HG03439 (cell line): ENCODE data around the gene SPPL3.

ENCODE experiments used
- ATAC-seq: cut with Tn5 transposase; IDR thresholded peaks from one replicate; pipeline ENCODE4 v1.9.1; 2021; ENCODE audit warnings: mild to moderate bottlenecking, moderate library complexity; ENCODE audit not compliant: unreplicated experiment

SPPL3 gene

DNA sequence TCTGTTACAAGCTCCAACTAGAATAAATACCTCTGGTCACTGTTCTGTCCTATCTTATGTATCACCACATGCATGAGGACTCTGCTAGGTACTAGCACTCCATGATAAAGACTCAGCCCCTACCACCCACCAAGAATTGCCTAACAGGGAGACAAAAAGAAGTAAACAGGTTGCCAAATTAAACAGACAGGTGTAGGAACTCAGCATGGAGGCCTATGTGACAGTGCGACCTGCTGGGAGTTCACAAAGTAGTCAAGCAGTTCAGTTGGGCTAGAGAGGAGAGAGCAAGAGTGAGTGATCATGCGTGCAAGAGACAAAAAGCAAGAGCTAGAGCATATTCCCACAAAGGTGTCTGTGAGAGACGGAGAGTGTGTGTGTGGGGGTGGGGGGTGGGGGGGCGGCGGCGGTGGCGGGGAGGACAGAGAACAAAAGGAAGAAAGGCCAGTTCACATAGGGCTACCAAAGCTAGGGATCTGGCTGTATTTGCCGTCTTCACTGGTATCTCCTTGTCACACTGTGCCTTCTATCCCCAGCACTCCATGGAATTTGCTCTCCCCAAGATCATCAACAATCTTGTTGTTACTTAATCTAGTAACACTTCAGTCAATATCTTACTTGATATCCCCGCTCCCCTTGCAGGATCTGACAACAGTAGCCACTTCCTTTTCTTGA lies 81.2 kb downstream of the SPPL3 start:
- no peak for ATAC-seq

DNA sequence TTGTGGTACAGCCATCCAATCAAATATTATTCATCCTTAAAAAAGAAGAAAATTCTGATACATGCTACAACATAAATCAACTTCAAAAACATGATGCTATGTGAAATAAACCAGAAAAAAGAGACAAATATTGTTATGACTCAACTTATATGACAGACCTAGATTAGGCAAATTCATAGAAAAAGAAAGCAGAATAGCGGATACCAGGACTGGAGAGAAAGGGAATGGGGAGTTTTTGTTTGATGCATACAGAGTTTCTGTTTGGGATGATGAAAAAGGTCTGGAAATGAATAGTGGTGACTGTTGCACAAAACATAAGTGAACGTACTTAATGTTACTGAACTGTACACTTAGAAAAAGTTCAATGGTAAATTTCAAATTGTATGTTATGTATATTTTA lies 82.3 kb downstream of the SPPL3 start:
- no peak for ATAC-seq

DNA sequence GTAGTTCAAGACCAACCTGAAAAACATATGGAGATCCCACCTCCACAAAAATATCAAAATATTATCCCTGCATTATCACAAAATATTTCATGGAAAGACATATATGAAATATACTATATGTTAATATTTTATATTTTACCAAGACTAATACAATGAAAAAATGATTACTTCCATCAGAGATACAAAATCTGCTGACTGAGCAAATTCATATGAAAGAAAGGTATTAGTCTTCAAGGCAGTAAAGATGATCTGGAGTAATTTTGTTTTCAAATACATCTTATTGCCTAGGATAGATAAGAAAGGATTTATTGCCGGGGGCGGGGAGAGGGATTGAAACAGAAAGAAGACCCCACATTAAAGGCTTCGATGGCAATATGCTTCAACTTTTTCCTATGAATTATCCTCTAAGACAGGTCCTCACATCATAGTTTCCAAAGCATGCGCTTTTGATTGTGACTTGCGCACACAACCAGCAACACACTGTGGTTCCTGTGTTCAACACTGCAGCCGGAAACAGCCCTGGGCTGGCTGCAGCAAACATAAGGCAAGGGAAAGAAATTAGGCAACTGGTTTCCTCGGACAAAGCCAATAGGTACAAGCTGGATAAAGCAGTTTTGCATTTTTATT lies 83.2 kb downstream of the SPPL3 start:
- no peak for ATAC-seq

DNA sequence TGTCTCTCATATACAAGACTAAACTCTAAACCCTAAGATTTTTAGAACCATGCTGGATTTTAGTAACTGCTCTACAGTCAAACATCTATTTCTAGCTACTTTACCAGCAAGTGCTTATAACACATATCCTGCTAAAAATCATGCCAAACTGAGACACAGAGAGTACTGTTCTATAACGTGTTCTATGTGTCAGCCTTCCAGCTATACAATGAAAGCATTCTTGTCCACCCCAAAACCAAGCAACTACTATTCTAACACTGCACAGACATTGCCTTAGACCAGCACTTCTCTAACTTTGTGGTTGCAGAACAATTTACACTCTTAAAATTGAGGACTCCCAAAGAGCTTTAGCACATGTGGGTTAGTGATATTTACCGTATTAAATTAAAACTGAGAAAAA lies 85.7 kb downstream of the SPPL3 start:
- ATAC-seq: no peak

DNA sequence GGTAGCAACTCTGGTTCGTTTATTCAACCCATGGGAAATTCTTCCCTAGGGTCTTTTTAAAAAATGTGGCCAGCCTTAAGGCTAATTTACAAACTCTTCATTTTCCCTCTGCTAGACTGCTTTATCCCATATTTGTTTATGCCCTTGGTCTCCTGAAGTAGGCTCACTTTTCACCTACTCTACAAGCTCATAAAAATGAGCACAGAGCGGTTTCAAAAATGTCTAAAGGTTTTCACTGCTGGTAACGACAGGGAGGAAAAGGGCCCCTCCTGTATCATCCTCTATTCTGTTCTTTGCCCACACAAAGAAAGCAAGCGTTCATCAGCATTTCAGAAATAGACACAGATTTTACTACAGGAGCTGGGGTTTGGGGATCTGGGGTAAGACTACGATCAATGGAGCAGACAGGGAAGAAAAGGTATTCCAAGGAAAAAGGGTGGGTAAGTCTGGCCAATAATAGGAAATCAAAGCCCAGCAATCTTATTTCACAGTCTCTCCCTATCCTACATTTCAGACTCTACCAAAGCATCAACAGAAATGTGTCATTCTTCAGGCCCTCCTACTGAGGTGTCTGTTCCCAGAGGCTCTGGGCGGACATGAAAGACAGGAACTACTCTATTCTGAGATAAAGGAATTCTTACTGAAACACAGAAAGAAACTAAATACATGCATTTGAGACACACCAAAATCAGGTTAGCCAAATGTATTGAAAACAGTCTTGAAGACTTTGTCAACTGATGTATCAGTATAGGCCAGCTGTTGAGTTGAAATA lies 86.4 kb downstream of the SPPL3 start:
- no peak for ATAC-seq

DNA sequence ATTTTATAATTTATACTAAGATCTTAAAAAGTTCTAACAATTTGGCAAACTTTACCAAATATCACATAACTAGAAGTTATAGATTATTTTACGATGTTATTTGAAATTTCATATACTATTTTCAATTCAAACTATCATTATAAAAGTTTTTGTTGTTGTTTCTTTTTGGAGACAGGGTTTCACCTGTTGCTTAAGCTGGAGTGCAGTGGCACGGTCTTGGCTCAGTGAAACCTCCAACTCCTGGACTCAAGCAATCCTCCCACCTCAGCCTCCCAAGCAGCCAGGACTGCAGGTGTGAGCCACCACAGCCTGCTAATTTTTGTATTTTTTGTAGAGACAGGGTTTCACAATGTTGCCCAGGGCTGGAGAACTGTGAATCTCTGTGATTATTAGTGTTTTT lies 87.8 kb downstream of the SPPL3 start:
- no peak for ATAC-seq

DNA sequence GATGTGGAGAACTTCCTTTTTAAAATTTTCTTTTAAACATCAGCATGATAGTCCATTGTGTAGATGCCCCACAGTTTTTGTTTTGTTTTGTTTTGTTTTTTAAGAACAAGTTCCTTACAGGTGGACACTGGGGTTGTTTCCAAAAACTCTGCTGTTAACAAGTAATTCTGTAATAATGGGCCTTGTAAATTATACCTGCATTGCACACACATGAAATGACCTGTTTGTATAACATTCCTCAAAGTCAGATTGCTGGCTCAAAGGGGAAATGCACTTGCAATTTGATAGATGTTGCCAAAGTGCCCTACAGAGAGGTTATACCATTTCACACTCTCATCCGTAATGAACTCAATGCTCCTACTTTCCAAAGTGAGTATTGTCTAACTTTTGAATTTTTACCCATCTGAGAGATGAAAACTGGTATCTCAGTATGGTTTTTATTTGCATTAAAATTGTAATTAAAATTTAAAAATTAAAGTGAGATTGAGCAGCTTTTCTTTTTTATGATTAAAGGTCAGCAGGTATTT lies 89.2 kb downstream of the SPPL3 start:
- ATAC-seq: no peak

DNA sequence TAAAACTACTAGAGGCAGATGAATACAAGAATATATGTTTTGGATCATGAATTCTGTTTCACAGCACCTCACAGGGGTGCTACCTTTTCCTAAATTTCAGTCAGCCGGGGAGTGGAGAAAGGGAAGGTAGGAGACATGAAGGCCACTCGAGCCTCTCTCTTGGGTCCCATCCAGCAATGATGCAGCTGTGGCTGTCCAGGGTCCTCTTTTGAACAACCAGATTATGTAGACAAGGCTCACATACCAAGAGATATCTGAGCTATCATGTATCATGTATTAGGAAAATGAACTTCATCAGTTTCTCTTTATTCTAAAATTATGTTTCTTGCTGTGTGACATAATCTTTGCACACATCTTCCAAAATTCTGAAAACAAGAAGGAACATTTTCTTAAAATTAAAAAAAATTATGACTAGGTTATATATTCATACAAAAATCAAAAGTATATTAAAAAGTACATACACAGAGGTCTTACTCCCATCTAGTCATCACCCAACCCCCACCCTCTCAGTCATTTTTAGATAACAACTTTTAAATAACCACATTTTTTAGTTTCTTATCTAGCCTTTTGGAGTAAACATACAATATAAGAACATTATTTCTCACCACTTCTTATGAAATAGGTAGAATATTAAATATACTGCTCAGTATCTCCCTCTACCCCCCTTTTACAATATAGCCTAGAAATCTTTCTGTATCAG lies 89.8 kb downstream of the SPPL3 start:
- no peak for ATAC-seq

DNA sequence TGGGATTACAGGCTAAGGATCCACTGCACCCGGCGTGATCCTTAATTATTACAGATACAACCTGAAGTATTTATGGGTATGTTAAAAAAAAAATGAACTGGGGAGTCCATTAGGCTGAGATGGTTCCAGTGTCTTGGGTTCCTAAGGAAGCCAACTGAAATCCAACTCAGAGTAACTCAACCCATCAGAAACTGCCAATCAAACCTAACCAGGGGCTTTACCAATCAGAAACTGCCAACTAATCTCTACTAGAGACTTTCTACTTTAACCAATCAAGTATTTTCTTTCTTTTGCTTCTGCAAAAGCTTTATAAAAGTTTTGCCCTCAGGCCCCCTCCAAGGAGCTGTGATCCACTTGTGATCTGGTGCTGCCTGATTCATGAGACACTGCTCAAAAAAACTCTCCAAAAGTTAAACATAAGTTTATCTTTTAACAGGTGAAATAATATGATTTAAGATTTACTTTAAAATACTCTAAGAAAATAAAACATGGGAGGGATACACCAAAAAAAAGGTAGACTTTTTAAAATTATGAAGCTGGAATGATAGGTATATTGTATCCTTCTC lies 90.5 kb downstream of the SPPL3 start:
- ATAC-seq: no peak

DNA sequence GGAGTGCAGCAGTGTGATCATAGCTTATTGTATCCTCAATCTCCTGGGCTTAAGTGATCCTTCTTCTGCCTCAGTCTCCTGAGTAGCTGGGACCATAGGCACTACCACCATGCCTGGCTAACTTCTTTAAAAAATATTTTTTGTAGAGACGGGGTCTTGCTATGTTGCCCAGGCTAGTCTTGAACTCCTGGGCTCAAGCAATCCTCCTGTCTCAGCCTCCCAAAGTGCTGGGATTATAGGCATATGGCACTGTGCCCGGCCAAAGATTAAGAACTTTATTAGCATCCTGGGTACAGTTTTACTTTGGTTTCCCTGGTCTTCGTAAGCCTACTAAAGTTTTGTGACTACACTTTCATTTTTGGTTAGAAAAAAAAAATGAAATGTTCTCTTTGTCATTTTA lies 94.1 kb downstream of the SPPL3 start:
- no peak for ATAC-seq

DNA sequence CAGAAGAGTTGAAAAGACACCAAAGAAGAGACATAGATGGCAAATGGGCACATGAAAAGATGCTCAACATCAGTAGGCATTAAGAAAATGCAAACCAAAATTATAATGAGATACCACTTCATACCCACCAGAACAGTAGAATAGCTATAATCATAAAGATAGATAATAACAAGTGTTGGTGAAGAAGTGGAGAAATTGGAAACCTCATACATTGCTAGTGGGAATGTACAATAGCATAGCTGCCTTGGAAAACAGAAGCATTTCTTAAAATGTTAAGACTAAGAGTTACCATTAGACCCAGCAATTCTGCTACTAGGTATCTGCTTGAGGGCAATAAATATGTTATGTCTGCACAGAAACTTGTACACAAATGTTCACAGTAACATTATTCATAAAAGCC lies 99.7 kb downstream of the SPPL3 start:
- ATAC-seq: no peak

DNA sequence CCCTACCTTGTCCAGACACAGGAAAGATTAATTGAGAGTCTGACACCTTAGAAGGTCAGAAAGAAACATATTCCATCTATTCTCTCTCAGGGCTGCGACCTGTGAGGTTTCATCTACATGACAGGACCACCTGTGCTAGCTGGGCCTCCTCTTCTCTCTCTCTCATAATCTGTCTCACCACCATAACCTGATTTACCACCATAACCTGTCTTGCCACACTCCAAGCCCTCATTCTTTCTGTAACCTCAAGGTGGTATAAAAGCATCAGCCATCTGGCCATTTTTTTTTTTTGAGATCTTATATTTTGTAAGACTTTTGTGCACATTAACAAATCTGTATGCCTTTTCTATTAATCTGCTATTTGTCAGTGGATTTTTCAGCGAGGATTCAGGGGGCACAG lies 103.0 kb downstream of the SPPL3 start:
- ATAC-seq: no peak

DNA sequence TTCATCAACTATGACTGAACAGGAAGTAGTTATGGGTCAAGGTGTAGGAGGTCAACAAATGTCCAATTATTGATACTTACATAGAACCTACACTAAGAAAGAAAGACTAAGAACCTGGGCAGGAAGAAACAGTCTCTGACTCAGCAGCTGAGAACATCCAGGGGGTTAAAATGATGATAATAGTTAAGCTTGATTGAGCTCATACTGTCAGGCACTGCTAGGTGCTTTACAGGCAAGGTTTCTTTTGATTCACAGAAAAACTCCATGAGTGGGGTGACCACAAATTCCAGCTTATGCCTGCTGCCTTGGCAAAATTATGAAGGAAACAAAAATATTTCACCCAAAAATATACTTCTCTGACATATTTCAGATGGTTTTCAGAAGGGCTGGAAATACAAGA lies 103.5 kb downstream of the SPPL3 start:
- no peak for ATAC-seq

DNA sequence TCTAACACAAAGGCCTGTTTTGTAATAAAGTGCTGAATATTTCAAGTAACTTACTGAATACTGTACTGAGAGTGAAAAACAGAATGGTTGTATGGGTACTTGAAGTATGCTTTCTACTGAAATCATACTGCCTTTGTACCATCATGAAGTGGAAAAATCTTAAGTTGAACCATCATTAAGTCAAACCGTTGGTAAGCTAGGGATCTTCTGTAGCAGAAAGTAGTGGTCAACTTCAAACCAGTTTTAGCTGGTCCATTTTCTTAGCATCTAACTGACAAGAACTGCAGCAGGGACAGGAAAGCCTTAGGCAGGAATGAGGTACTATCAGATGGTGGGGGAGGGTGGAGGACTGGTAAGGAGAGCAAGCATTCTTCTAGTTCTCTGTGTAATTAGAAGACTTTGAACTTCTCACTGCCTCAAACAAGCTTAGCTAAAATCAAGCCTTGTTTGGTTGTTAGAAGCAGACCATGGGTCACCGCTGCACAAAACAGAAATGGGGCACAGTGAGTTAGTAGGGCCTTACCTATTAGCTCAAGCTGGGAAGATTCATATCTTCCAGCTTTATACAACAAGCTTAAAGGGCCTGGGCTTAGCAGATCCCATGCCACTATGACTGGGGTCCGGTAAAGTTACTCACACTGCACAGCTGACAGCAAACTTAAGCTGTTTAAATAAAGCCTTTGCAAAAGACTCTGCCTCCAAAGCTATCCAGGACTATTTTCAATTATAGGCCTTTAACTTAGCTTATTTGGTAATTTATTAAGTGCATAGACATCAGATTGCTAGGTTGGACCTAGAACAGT lies 104.7 kb downstream of the SPPL3 start:
- ATAC-seq: no peak

DNA sequence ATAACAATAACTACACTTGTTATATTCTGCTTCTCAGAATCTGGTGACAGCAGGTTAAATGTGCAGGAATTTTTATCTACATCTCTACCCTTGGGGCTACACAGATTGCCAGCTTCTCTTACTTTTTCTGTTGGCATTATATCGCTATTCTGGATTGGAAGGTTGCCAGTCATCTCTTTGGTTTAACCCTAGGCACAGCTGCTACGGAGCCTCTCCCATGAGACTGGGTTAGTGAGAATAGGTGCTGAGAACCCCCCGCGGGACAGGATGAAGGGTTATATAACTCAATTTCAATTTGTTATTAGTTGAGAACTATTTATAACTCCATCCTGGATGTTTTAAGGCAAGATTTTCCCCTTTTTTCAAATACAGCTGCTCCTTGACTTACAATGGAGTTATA lies 105.5 kb downstream of the SPPL3 start:
- ATAC-seq: no peak

DNA sequence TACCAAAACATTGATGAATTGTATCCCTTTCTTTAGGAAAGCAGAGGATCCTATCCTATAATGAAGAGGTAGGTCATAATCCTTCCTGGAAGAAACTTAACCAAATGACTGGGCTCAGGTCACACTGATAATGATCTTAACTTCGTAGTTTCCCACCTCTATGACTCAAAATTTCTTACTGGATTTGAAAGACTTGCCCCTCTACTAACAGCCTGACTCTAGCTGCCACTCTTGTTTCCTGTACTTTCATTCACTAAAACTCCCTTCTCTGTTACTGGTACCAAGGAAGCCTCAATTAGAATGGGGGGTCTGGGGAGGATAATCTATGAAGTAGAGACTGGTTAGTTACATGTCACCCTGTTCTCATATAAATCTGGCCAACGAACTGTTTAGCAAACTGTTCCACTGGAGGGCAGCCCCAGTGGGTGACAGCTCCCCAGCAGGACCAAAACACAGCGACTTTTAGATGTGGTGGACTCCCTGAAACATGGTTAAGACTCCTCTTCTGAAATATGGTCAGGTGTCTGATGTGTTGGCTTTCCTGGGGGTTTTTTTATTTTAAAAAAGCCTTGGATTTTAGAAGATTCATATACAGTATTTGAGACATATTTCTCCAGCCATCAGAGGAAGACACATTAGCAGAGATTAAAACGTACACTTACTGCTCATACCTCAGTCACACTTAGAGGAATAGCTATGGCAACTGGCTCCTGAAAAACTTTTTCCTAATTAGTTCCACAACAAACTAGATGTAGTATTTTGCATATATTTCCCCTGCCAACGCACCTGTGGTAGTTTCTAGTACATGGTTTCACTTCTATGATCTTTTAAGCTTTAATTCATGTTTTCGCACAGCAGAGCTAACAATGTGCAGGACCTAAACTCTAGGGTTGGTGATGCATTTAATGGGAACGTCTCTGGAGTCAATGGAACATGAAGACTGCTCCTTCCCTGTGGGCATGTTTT lies 106.2 kb downstream of the SPPL3 start:
- ATAC-seq: no peak

DNA sequence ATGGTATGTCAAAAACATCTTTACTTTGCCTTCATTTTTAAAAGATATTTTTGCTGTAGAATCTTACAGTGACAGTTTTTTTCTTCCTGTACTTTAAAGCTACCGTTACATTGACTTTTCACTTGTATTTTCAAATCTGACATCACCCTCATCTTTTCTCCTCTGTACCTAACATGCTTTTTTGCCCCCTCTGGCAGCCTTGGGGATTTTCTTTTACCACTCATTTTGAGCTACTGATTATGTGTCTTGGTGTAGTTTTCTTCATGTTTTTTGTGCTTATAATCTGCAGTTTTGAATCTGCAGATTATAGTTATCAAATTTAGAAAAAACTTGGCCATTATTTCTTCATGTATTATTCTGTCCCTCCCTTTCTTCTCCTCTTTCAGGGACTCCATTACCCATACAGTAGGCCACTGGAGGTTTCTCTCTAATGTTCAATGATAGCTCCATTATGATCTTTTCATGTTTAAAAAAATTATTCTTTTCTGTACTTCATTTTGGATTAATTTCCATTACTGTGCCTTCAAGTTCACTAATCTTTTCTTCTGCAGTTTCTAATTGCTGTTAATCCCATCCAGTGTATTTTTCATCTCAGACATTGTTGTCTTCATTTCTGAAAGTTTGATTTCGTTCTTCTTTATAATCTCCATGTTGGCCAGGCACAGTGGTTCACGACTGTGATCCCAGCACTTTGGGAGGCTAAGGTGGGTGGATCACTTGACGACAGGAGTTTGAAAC lies 108.5 kb downstream of the SPPL3 start:
- no peak for ATAC-seq

DNA sequence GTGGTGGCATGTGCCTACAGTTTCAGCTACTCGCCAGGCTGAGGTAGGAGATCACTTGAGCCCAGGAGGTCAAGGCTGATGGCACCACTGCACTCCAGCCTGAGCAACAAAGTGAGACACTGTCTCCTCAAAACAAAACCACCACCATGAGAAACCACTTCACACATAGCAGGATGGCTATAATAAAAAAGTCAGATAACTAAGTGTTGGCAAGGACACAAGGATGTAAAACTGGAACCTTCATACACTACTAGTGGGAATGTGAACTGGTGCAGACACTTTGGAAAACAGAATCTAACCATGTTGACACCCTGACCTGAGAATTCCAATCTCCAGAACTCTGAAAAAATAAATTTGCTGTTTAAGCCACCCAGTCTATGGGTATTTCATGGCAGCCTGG lies 110.8 kb downstream of the SPPL3 start:
- no peak for ATAC-seq
